SU-DHL-6 (cell line): ENCODE data around the gene OXER1.

Experiments
- H2AFZ ChIP-seq: fragments of 200-600 bp; sonication (generic); 2 replicates; pipeline ENCODE4 v1.6.1; 2014; ENCODE audit warnings: low read depth, mild to moderate bottlenecking, moderate library complexity, mixed read lengths, antibody characterized with exemption, low read length; ENCODE audit not compliant: severe bottlenecking
- H3F3A ChIP-seq: fragments of 200-600 bp; shearing (Covaris generic); 2 replicates; pipeline ENCODE4 v1.6.0; 2016; ENCODE audit warnings: antibody characterized with exemption, mild to moderate bottlenecking; ENCODE audit not compliant: insufficient read depth
- H3K27ac ChIP-seq: fragments of 200-600 bp; sonication (generic); 2 replicates; pipeline ENCODE4 v1.5.1; 2016; ENCODE audit warnings: low read depth, mild to moderate bottlenecking, low read length, moderate library complexity, mixed read lengths
- H3K27me3 ChIP-seq: fragments of 200-600 bp; sonication (generic), shearing (Covaris generic); 2 replicates; pipeline ENCODE4 v1.6.0; 2014; ENCODE audit warnings: mild to moderate bottlenecking, low read length
- H3K36me3 ChIP-seq: fragments of 200-600 bp; sonication (generic); 2 replicates; pipeline ENCODE4 v1.6.1; 2014; ENCODE audit warnings: mild to moderate bottlenecking, low read length, mixed read lengths
- H3K4me2 ChIP-seq: fragments of 300-600, 200-600 bp; shearing (Covaris generic), sonication (generic); 2 replicates; pipeline ENCODE4 v1.6.0; 2014; ENCODE audit warnings: low read length, low read depth, mild to moderate bottlenecking; ENCODE audit not compliant: poor library complexity, severe bottlenecking
- H3K4me3 ChIP-seq: fragments of 200-600 bp; sonication (generic); 2 replicates; pipeline ENCODE4 v1.5.1; 2014; ENCODE audit warnings: antibody characterized with exemption, low read length, mild to moderate bottlenecking, mixed read lengths; ENCODE audit not compliant: insufficient read depth, poor library complexity, severe bottlenecking
- H3K79me2 ChIP-seq: fragments of 200-600 bp; sonication (generic); 2 replicates; pipeline ENCODE4 v1.6.1; 2014; ENCODE audit warnings: mild to moderate bottlenecking, low read length, moderate library complexity; ENCODE audit not compliant: insufficient read depth
- H3K9ac ChIP-seq: fragments of 200-600 bp; sonication (generic); 2 replicates; pipeline ENCODE4 v1.7.0; 2014; ENCODE audit warnings: mild to moderate bottlenecking, low read length
- H3K9me2 ChIP-seq: fragments of 200-600 bp; sonication (generic); replicated peaks from 2 replicates; pipeline ENCODE4 v1.6.1; 2014; ENCODE audit warnings: low read length; ENCODE audit not compliant: insufficient read depth
- H3K9me3 ChIP-seq: fragments of 200-600 bp; sonication (generic); 2 replicates; pipeline ENCODE4 v1.6.1; 2014; ENCODE audit warnings: low read length, mixed read lengths; ENCODE audit not compliant: insufficient read depth
- H4K20me1 ChIP-seq: fragments of 200-600 bp; sonication (generic); 2 replicates; pipeline ENCODE4 v1.6.1; 2014; ENCODE audit warnings: low read depth, mild to moderate bottlenecking, antibody characterized with exemption, low read length, moderate library complexity, mixed read lengths
- CTCF ChIP-seq: fragments of 200-600 bp; sonication (generic); IDR thresholded peaks from one replicate; pipeline ENCODE4 v1.5.1; 2017; ENCODE audit warnings: antibody characterized with exemption, mild to moderate bottlenecking, low read length, moderate library complexity; ENCODE audit not compliant: insufficient read depth, poor library complexity, severe bottlenecking
- EZH2phosphoT487 ChIP-seq: fragments of 200-600 bp; sonication (generic), shearing (Covaris generic); conservative IDR thresholded peaks from 2 replicates; pipeline ENCODE4 v1.6.1; 2018; ENCODE audit warnings: mild to moderate bottlenecking, antibody characterized with exemption, low read length, moderate library complexity, mixed read lengths

Gene OXER1

GRCh38 chr2:42800461-42800962 lies 36.6 kb upstream of the OXER1 start:
- no peaks in the 10 kb centered on the region for H4K20me1 ChIP-seq
- H3K27me3 ChIP-seq: no peaks in the 10 kb centered on the region
- no peak overlapping the region for H3K27ac ChIP-seq
- no peak overlapping the region for H3K4me2 ChIP-seq
- H2AFZ ChIP-seq: no peak overlapping the region
- no peaks in the 10 kb centered on the region for H3F3A ChIP-seq
- no peaks in the 10 kb centered on the region for H3K79me2 ChIP-seq
- TF ChIP-seq EZH2phosphoT487: no peak
- no peaks in the 10 kb centered on the region for H3K9me3 ChIP-seq
- H3K9me2 ChIP-seq: no peaks in the 10 kb centered on the region
- no peak overlapping the region for H3K4me3 ChIP-seq
- no peaks in the 10 kb centered on the region for H3K36me3 ChIP-seq
- no peak overlapping the region for H3K9ac ChIP-seq

- no peaks in the 10 kb centered on the region for H3F3A ChIP-seq
- no peaks in the 10 kb centered on the region for H3K79me2 ChIP-seq
Measured at GRCh38 chr2:42799881-42800280, 35.9 kb upstream of the OXER1 start.

GRCh38 chr2:42797281-42797680 lies 33.3 kb upstream of the OXER1 start:
- H3K4me2 ChIP-seq: no peak overlapping the region
- TF ChIP-seq CTCF (no peak), EZH2phosphoT487 (no peak)
- no peaks in the 10 kb centered on the region for H3K36me3 ChIP-seq
- no peaks in the 10 kb centered on the region for H3K9me2 ChIP-seq
- H3F3A ChIP-seq: no peaks in the 10 kb centered on the region
- H3K27ac ChIP-seq: no peak overlapping the region
- no peak overlapping the region for H3K9ac ChIP-seq
- H4K20me1 ChIP-seq: no peaks in the 10 kb centered on the region
- no peaks in the 10 kb centered on the region for H3K9me3 ChIP-seq
- no peak overlapping the region for H2AFZ ChIP-seq
- H3K79me2 ChIP-seq: no peaks in the 10 kb centered on the region
- H3K4me3 ChIP-seq: no peak overlapping the region
- H3K27me3 ChIP-seq: no peaks in the 10 kb centered on the region

More at GRCh38 chr2:42799881-42800280, 35.9 kb upstream of the OXER1 start:
- Histone ChIP-seq H3K27me3 (no peaks in the 10 kb centered on the region), H3K4me3 (no peak overlapping the region), H3K27ac (no peak overlapping the region), H3K36me3 (no peaks in the 10 kb centered on the region), H3K4me2 (no peak overlapping the region), H3K9ac (no peak overlapping the region), H3K9me2 (no peaks in the 10 kb centered on the region), H2AFZ (no peak overlapping the region), H4K20me1 (no peaks in the 10 kb centered on the region), H3K9me3 (no peaks in the 10 kb centered on the region)
- TF ChIP-seq CTCF (no peak), EZH2phosphoT487 (no peak)

- no peak overlapping the region for H2AFZ ChIP-seq
- no peaks in the 10 kb centered on the region for H3K36me3 ChIP-seq
- H3K4me3 ChIP-seq: no peak overlapping the region
- no peaks in the 10 kb centered on the region for H3F3A ChIP-seq
- H3K27me3 ChIP-seq: no peaks in the 10 kb centered on the region
- no peaks in the 10 kb centered on the region for H3K9me2 ChIP-seq
- no peak overlapping the region for H3K27ac ChIP-seq
- H4K20me1 ChIP-seq: no peaks in the 10 kb centered on the region
- H3K9ac ChIP-seq: no peak overlapping the region
- no peaks in the 10 kb centered on the region for H3K79me2 ChIP-seq
- H3K4me2 ChIP-seq: no peak overlapping the region
- TF ChIP-seq CTCF (no peak), EZH2phosphoT487 (no peak)
- H3K9me3 ChIP-seq: no peaks in the 10 kb centered on the region
Measured at GRCh38 chr2:42796427-42797248, 32.7 kb upstream of the OXER1 start.
